GDM1 (cell line): ENCODE measurements around the gene ZNF420.
A peak's percentile ranks its signal among the peaks of the same experiment; 100 is the strongest.
"Not testable (repeated sequence)": the region's sequence is repeated elsewhere in the genome, so short reads cannot be mapped to it uniquely, and the experiment has no call there.

Experiments
- DNase-seq: peaks from one replicate; lab custom pipeline; 2025; lab: John Stamatoyannopoulos, UW

Gene ZNF420

GRCh38 chr19:37077934-37078716 is at the start of gene ZNF420:
Gene ZNF420, plus strand, starts transcription at chr19:37078433. Its CDS starts 10,686 bp downstream, at chr19:37089119.
- DNase-seq = peak; percentile 92

DNA sequence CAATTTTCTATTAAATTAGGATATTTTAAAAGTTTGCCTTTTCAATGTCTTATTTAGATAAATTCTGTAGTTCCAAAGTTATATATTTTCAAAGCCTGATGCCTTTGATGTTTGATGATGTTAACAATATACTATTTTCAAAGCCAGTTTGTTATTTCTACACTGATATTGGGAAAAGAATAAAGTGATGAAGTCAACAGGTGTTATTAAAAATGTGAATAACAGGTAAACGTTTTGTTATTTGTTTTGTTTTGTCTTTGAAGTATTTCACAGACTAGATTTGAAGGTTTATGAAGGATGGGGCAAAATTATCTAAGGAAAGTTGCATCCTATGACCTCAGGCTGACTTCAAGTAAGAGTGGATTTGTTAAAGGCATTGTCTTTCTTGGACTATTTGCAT is 33.1 kb upstream of the ZNF420 start:
- no peak for DNase-seq

- no peak for DNase-seq
These were observed 22.9 kb upstream of the ZNF420 start for GRCh38 chr19:37055330-37055729.

- no peak for DNase-seq
These were observed 21.5 kb upstream of the ZNF420 start for GRCh38 chr19:37056776-37057175.

GRCh38 chr19:37059142-37059541 is 19.1 kb upstream of the ZNF420 start:
- DNase-seq = no peak

GRCh38 chr19:37064886-37065285 is 13.3 kb upstream of the ZNF420 start:
- not testable (repeated sequence) for DNase-seq

DNA sequence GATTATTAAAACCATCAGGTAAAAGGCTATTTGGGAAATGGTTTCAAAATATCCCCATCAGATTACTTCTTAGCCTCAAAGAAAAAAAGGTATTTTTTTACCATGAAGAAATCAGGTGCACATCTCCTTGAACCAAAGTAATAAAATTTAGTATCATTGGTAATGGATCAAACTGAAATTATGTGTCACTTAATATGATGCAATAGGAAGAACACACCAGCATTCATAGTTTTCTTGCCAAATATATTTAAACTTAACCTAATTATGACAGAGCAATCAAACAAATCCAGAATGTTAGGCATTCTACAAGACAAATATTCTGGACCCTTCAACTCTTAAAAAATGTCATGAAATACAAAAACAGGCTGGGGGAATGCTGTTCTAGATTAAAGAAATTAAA is 4.1 kb upstream of the ZNF420 start:
- DNase-seq = no peak

DNA sequence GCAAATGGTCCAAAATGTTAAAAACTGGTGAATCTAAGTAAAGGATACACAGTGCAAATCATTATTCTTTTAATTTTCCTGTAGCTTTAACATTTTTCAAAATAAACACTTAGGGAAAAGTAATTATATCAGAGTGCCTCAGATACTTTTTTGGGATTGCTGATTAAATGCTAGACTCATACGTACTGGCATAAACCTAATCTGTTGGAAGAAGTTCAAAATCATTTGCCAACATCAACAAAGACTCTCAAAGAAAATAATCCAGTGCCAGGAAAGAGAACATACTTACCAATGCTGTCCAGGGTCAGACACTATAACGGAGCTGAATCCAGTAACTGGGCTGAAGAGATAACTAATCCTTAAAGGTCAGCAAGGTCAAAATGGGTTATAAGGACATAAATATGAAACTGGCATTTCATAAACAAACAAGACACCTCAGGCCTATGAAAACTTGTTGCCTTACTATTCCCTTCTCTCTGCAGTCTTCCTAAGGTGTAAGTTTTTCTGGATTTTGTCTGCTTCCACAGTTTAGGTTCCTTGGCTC is 3.3 kb upstream of the ZNF420 start:
- no peak for DNase-seq

GRCh38 chr19:37076524-37076923 is 1.7 kb upstream of the ZNF420 start:
- not testable (repeated sequence) for DNase-seq

- no peak for DNase-seq
These were observed 716 bp upstream of the ZNF420 start for GRCh38 chr19:37077501-37077933.

DNA sequence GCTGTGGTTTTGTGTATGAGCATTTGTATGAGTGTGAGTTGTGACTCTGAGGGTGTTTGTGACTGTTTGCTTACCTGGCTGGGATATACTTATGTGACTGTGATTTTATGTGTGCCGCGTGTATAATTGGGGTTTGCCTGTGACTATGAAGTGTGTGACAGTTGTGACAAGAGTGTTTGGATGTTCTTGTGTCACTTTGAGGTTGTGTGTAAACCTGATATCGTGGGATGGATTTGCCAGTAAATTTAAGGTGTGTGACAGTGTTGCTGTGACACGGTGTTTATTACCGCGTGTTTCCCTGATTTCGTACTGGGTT is 442 bp downstream of the ZNF420 start:
- no peak for DNase-seq

DNA sequence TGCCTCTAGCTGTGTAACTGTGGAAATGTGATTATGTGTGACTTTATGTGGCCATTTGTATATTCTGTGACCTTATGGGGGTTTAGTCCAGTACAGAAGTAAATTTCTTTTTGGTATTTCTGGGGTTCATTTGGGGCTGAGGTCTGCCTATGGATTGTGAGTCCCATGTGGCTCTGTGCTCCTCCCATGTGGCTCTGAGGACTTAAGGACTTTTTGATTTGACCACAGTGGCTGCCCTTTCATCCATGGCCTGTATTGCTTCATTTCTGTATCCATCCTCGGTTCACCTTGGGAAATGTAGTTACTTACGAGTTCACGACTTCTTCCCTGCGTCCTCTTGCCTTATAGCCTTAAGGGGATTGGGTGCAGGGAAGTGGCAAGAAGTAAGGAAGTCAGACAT is 1.0 kb downstream of the ZNF420 start:
- no peak for DNase-seq

DNA sequence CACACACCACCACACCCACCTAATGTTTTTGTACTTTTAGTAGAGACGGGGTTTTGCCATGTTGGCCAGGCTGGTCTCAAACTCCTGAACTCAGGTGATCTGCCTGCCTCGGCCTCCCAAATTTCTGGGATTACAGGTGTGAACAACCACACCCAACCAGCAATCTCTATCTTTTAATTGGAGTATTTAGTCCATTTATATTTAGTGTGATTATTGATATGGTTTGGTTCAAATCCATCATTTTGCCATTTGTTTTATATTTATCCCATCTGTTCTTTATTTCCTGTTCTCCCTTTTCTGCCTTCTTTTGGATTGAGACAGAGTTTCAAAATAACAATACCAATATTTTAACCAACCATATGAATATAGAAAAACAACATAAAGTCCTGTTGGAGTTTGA is 4.1 kb downstream of the ZNF420 start:
- DNase-seq = no peak

DNA sequence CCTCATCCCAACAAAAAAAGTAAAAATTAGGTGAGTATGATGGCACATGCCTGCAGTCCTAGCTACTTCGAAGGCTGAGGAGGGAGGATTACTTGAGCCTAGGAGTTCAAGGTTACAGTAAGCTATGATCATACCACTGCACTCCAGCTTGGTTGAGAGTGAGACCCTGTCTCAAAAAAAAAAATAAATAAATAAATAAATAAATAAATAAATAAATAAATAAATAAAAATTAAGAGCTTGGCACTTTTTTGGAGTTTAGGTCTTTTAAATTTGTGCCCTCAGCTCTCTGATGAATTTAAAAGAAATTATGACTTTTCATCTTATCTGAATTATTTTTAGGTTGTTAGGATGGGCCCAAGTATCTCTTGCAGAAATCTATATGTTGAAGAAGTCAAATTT is 8.9 kb downstream of the ZNF420 start:
- no peak for DNase-seq

DNA sequence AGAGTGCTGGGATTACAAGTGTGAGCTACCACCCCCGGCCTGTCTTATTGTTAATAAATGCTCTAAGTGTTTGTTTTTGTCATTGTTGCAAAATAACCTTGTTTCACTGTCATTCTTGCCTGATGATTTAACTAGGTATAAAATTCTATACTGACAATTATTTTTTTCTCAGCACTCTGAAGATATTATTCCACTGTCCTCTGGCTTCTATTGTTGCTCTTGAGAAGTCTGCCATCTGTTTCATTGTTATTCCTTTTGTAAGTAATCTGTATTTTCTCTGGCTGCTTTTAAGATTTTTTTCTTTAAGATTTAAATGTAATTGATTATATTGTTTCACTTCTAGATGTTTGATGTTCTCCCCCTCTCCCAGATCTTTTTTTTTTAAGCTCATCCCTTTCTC is 17.6 kb downstream of the ZNF420 start:
- no peak for DNase-seq

DNA sequence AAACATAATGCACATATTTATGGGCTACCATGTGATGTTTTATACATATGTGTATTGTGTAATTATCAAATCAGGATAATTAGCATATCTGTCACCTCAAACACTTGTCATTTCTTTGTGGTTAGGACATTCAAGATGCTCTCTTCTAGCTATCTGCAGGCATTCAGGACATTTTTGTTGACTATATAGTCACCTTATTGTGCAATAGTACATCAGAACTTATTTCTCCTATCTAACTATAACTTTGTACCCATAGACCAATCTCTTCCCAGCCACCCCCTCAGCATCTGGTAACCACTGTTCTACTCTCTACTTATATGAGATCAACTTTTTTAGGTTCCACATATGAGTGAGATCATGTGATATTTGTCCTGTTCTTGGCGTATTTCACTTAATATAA is 20.3 kb downstream of the ZNF420 start:
- DNase-seq = no peak

DNA sequence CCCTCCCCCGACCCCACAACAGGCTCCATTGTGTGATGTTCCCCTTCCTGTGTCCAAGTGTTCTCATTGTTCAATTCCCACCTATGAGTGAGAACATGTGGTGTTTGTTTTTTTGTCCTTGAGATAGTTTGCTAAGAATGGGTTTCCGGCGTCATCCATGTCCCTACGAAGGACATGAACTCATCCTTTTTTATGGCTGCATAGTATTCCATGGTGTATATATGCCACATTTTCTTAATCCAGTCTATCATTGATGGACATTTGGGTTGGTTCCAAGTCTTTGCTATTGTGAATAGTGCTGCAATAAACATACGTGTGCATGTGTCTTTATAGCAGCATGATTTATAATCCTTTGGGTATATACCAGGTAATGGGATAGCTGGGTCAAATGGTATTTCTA is 25.9 kb downstream of the ZNF420 start:
- DNase-seq = not testable (repeated sequence)

DNA sequence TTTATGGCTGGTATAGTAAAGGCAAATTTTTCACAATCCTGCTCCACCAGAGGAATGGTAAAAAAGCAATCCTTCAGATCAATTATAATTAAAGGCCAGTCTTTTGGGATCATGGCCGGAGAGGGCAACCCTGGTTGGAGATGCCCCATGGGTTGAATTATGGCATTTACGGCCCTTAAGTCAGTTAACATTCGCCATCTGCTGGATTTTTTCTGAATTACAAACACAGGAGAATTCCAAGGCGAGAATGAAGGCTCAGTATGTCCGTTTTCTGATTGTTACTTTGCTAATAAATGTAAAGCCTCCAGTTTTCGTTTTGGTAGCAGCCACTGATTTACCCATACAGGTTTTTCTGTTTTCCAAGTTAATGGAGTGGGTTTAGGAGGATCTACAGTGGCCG is 33.5 kb downstream of the ZNF420 start:
- not testable (repeated sequence) for DNase-seq

GRCh38 chr19:37114001-37114400 is 35.8 kb downstream of the ZNF420 start:
- DNase-seq = no peak

- DNase-seq = not testable (repeated sequence)
These were observed 43.9 kb downstream of the ZNF420 start for GRCh38 chr19:37122093-37122492.

- no peak for DNase-seq
These were observed 50.0 kb downstream of the ZNF420 start for GRCh38 chr19:37127999-37128820.

DNA sequence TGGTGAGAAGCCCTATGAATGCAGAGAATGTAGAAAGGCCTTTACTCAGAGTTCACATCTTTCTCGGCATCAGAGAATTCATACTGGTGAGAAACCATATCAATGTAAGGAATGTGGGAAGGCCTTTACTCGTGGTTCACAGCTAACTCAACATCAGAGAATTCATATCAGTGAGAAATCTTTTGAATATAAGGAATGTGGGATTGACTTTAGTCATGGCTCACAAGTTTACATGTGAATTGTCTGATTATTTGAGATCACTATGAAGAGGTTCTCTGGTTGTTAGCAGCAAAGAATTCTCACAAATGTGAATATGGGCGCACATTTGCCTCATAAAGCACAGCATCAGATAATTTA is 50.6 kb downstream of the ZNF420 start:
- DNase-seq = no peak

DNA sequence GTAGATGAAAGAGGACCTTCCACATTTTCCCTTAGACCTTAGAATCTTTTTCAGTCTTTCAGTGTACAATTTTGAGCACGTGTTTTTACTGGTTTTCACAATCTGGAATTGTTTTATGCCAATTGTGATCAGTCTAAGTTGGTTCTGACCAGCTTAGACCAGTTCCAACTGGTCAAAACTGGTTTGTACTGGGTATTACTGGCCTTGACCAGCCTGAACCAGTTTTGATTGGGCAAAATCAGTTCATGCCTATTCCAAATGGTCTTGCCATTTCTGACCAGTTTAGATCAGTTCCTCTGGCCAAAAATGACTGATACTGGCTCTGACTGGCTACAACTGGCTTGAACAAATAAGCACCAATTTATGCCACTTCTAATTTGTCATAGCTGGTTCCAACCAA is 57.9 kb downstream of the ZNF420 start:
- no peak for DNase-seq
